IMR-90 (cell line): Measurements from ENCODE around the gene HSPA1A. TPM values are rescaled to one million over a fixed set of nuclear protein-coding genes. Genes with fewer than 3 reads are reported as not detected.
A peak's percentile ranks its signal among the peaks of the same experiment; 100 is the strongest.

ENCODE experiments used
- ATAC-seq: fragments of 200-7000 bp; cut with Tn5 transposase; 2 replicates; pipeline ENCODE4 v1.9.1; 2020; ENCODE audit warnings: low read depth, mild to moderate bottlenecking, moderate library complexity
- BruUV-seq: library from RNA; stranded (reverse); fragments of 400-500 nt; replicated peaks from 2 replicates; lab custom pipeline; 2021; lab: Mats Ljungman, UMichigan
- CTCF ChIA-PET: fragments of 300-600 bp; formaldehyde crosslinking; extraction: SDS; loops from one replicate; lab custom pipeline; 2021; ENCODE audit warnings: antibody characterized with exemption; lab: Yijun Ruan, JAX
- POLR2A ChIA-PET: fragments of 300-600 bp; sonication (Branson Sonifier 250); formaldehyde crosslinking; loops from one replicate; lab custom pipeline; 2022; ENCODE audit warnings: antibody characterized with exemption; ENCODE audit not compliant: unreplicated experiment; lab: Charles Lee
- DNase-seq: peaks from one replicate; pipeline ENCODE4 v3.0.0; 2013
- H2AFZ ChIP-seq: replicated peaks from 2 replicates; pipeline ENCODE3; 2013; ENCODE audit warnings: low read length, mild to moderate bottlenecking; ENCODE audit not compliant: poor library complexity
- H2AK5ac ChIP-seq: 2 replicates; pipeline ENCODE4 v1.6.1; 2013; ENCODE audit warnings: low read depth, low read length, inconsistent platforms
- H2AK9ac ChIP-seq: replicated peaks from 2 replicates; pipeline ENCODE3; 2013; ENCODE audit warnings: mild to moderate bottlenecking, low read depth, low read length, moderate library complexity; ENCODE audit not compliant: poor library complexity
- H2BK120ac ChIP-seq: 2 replicates; pipeline ENCODE4 v1.6.1; 2013; ENCODE audit warnings: low read depth, low read length, inconsistent platforms
- H2BK15ac ChIP-seq: 3 replicates; pipeline ENCODE4 v1.6.1; 2013; ENCODE audit warnings: low read depth, low read length, inconsistent platforms
- H2BK20ac ChIP-seq: 2 replicates; pipeline ENCODE4 v1.6.1; 2013; ENCODE audit warnings: low read depth, mild to moderate bottlenecking, inconsistent platforms, low read length, moderate library complexity
- H2BK5ac ChIP-seq: 2 replicates; pipeline ENCODE4 v1.6.1; 2013; ENCODE audit warnings: mild to moderate bottlenecking, low read depth, low read length, inconsistent platforms; ENCODE audit not compliant: poor library complexity, severe bottlenecking
- H3K14ac ChIP-seq: replicated peaks from 2 replicates; pipeline ENCODE4 v1.6.1; 2013; ENCODE audit warnings: low read depth, low read length, inconsistent platforms
- H3K18ac ChIP-seq: 2 replicates; pipeline ENCODE4 v1.6.1; 2013; ENCODE audit warnings: low read depth, low read length, control low read depth
- H3K23ac ChIP-seq: 2 replicates; pipeline ENCODE4 v1.6.1; 2013; ENCODE audit warnings: low read depth, low read length, inconsistent platforms
- H3K27ac ChIP-seq: 2 replicates; pipeline ENCODE4 v1.5.1; 2013; ENCODE audit warnings: mild to moderate bottlenecking, control low read depth, low read length; ENCODE audit not compliant: insufficient read depth
- H3K27me3 ChIP-seq: 2 replicates; pipeline ENCODE4 v1.6.1; 2013; ENCODE audit warnings: low read length; ENCODE audit not compliant: control insufficient read depth, insufficient read depth
- H3K36me3 ChIP-seq: 2 replicates; pipeline ENCODE4 v1.6.1; 2013; ENCODE audit warnings: low read length, mixed read lengths; ENCODE audit not compliant: control insufficient read depth, insufficient read depth
- H3K4ac ChIP-seq: 2 replicates; pipeline ENCODE4 v1.6.1; 2013; ENCODE audit warnings: low read depth, low read length, inconsistent platforms
- H3K4me1 ChIP-seq: 2 replicates; pipeline ENCODE4 v1.6.1; 2013; ENCODE audit warnings: low read length, mixed read lengths; ENCODE audit not compliant: control insufficient read depth, insufficient read depth
- H3K4me2 ChIP-seq: 2 replicates; pipeline ENCODE4 v1.6.1; 2013; ENCODE audit warnings: low read depth, mild to moderate bottlenecking, control low read depth, low read length, moderate library complexity
- H3K4me3 ChIP-seq: 2 replicates; pipeline ENCODE4 v1.5.1; 2013; ENCODE audit warnings: low read depth, mild to moderate bottlenecking, control low read depth, low read length, moderate library complexity; ENCODE audit not compliant: insufficient read depth
- H3K56ac ChIP-seq: 2 replicates; pipeline ENCODE4 v1.6.1; 2013; ENCODE audit warnings: low read length, inconsistent platforms; ENCODE audit not compliant: insufficient read depth; ENCODE audit errors: extremely low read depth
- H3K79me1 ChIP-seq, 2 experiments: 2 replicates each; pipeline ENCODE4 v1.6.1; 2013; ENCODE audit warnings: low read length in 2 of 2, inconsistent platforms in 1 of 2, low read depth in 1 of 2
- H3K9ac ChIP-seq: 2 replicates; pipeline ENCODE4 v1.6.1; 2013; ENCODE audit warnings: low read depth, low read length, control low read depth
- H3K9me1 ChIP-seq: 2 replicates; pipeline ENCODE4 v1.6.1; 2013; ENCODE audit warnings: low read length, inconsistent platforms; ENCODE audit not compliant: insufficient read depth
- H3K9me3 ChIP-seq: 2 replicates; pipeline ENCODE4 v1.6.1; 2013; ENCODE audit warnings: low read length; ENCODE audit not compliant: control insufficient read depth, insufficient read depth
- H4K20me1 ChIP-seq: 2 replicates; pipeline ENCODE4 v1.6.1; 2013; ENCODE audit warnings: low read length, inconsistent platforms; ENCODE audit not compliant: insufficient read depth
- H4K5ac ChIP-seq: 2 replicates; pipeline ENCODE4 v1.6.1; 2013; ENCODE audit warnings: mild to moderate bottlenecking, low read depth, low read length, control low read depth
- H4K8ac ChIP-seq, 2 experiments: 2 replicates each; pipeline ENCODE4 v1.6.1; 2013; ENCODE audit warnings: low read depth in 2 of 2, low read length in 2 of 2, control low read depth in 1 of 2, inconsistent platforms in 1 of 2
- H4K91ac ChIP-seq: 2 replicates; pipeline ENCODE4 v1.6.1; 2013; ENCODE audit warnings: low read depth, low read length, inconsistent platforms; ENCODE audit not compliant: insufficient read depth
- CEBPB ChIP-seq: IDR thresholded peaks from 2 replicates; pipeline ENCODE4 v1.6.1; 2012; ENCODE audit warnings: low read depth, low read length, improper control_type of control experiment
- FOS ChIP-seq: fragments of 150-350 bp; IDR thresholded peaks from 2 replicates; pipeline ENCODE4 v1.6.1; 2016; ENCODE audit warnings: low read depth, low read length
- MAZ ChIP-seq: IDR thresholded peaks from 2 replicates; pipeline ENCODE4 v1.6.1; 2012; ENCODE audit warnings: low read depth, mild to moderate bottlenecking, low read length, improper control_type of control experiment, moderate library complexity, borderline replicate concordance
- MXI1 ChIP-seq: IDR thresholded peaks from 2 replicates; pipeline ENCODE4 v1.6.1; 2012; ENCODE audit warnings: low read depth, mild to moderate bottlenecking, low read length, moderate library complexity, borderline replicate concordance
- RAD21 ChIP-seq: IDR thresholded peaks from 2 replicates; pipeline ENCODE4 v1.6.1; 2012; ENCODE audit warnings: low read length, improper control_type of control experiment
- RCOR1 ChIP-seq: IDR thresholded peaks from 2 replicates; pipeline ENCODE4 v1.6.1; 2012; ENCODE audit warnings: mild to moderate bottlenecking, low read length, improper control_type of control experiment; ENCODE audit not compliant: insufficient replicate concordance
- SMC3 ChIP-seq: fragments of 150-350 bp; IDR thresholded peaks from 2 replicates; pipeline ENCODE4 v1.6.1; 2016; ENCODE audit warnings: low read depth, mild to moderate bottlenecking, antibody characterized with exemption, low read length, moderate library complexity
- WGBS, 2 experiments: methylation state at CpG; one replicate each; pipeline versions ENCODE4 v1.1.5 to v1.1.7; 2013; ENCODE audit warnings: missing lambda C conversion rate in 2 of 2; ENCODE audit not compliant: insufficient read length in 1 of 2; ENCODE audit errors: extremely low coverage in 2 of 2; 5-methylcytosine and 5-hydroxymethylcytosine counted together
- dilution Hi-C: fragments of 300-500 bp; cut with HindIII; formaldehyde crosslinking; loops from one replicate; pipeline ENCODE4 v1.14.3; 2018; ENCODE audit warnings: low sequenced_read_pairs; ENCODE audit not compliant: unreplicated experiment
- in situ Hi-C: fragments of 300-500 bp; cut with MboI; formaldehyde crosslinking; loops from 3 replicates; pipeline ENCODE4 v1.14.3; 2019; ENCODE audit warnings: low sequenced_read_pairs, inconsistent platforms, mixed read lengths
- intact Hi-C: fragments of 100-400 bp; cut with micrococcal nuclease; formaldehyde crosslinking; loops from 2 replicates; pipeline ENCODE4 v1.10.0; 2022
- polyA plus RNA-seq, 3 experiments: library from polyadenylated mRNA; depleted of rRNA; stranded (reverse); fragments of >200 nt; gene quantifications; 2 replicates each; pipeline ENCODE4 v1.2.3, GENCODE V29; 2012; ENCODE audit warnings: low replicate concordance in 1 of 3
- total RNA-seq: library from RNA; depleted of rRNA; stranded (reverse); fragments of >200 nt; gene quantifications from 2 replicates; pipeline ENCODE4 v1.2.3, GENCODE V29; 2012
- TF ChIP-seq, protein P1 (sequence below): conservative IDR thresholded peaks from 2 replicates; pipeline ENCODE4 v1.5.1; 2012; ENCODE audit warnings: mild to moderate bottlenecking, low read depth, low read length, improper control_type of control experiment

The HSPA1A gene
- total and polyA plus RNA-seq, 2 of the 4 experiments (the other 2 are of a cell fraction), result 94.6 to 95.3 TPM

DNA sequence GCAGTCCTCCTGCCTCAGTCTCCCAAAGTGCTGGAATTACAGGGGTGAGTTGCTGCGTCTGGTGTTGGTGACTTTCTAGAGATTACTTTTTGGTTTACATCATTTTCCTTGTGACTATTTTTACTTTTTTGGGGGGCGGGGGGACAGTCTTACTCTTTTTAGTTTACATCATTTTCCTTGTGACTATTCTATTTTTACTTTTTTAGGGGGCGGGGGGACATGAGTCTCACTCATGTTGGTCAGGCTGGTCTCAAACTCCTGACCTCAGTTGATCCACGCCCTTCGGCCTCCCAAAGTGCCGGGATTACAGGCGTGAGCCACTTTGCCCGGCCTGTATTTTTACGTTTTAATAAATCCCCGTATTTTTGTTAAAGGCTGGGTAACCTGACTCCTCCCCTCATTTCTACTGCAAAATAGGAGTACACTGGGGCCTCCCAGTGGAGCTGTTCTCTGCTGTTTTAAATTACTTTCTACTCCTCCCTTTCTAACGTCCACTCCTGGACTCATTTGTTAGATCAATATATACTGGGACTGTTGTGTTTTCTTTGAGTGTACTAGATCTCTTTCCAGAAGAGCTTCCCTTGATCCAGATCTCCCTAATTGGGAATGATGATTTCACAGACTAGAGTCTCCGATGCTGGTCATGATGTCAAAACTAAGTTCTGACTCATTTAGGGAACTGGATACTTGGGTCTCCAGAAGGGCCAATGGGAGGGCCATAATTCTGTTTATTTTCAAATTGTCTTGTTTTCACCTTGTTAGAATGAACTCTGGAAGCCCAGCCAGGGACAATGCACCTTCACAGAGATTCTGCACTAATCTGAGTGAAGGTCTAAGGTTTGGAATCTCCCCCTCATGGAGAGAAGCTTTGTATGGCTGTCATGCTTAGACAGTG lies 21.4 kb downstream of the HSPA1A start:
- Histone ChIP-seq H3K9me3 (no peaks in the 10 kb centered on the region), H2AFZ (no peak overlapping the region), H4K8ac (peak overlapping the region in 1 of 2 experiments; percentile 57; a peak in 1 of 4 replicates), H4K20me1 (peaks cover 50% of the 10 kb centered on the region), H2AK9ac (peak overlapping the region; percentile 6), H3K27ac (peak overlapping the region; percentile 79), H4K91ac (0 out of 2 replicates have a peak overlapping the region, but pooled peaks have one; percentile 3), H2BK15ac (no peak overlapping the region), H3K4me1 (peaks cover 11% of the 10 kb centered on the region), H3K4ac (peak overlapping the region; percentile 4; the same call in 1 of the 2 replicates), H3K18ac (no peak overlapping the region), H2BK20ac (no peak overlapping the region), H4K5ac (no peak overlapping the region), H3K23ac (peak overlapping the region; percentile 83), H2AK5ac (peak overlapping the region; percentile 41; the same call in 1 of the 2 replicates), H3K36me3 (peaks cover 43% of the 10 kb centered on the region), H3K9me1 (peaks cover 7% of the 10 kb centered on the region; the same call in 1 of the 2 replicates), H3K4me2 (peak overlapping the region; percentile 94), H2BK5ac (peak overlapping the region; percentile 52), H2BK120ac (no peak overlapping the region), H3K9ac (peak overlapping the region; percentile 98), H3K56ac (peak overlapping the region; percentile 49; the same call in 1 of the 2 replicates), H3K4me3 (peak overlapping the region; percentile 93), H3K79me1 (peaks cover 23 to 43% of the 10 kb centered on the region in 2 experiments; a peak in 3 of 4 replicates), H3K14ac (peak overlapping the region; percentile 82), H3K27me3 (no peaks in the 10 kb centered on the region)
- ATAC-seq (peak; percentile 25), DNase-seq (peak; percentile 67)
- intact Hi-C loops (no loop called here), dilution Hi-C loops (no loop called here), in situ Hi-C loops (loop anchor here (10.0 kb wide), 2 partner anchors 152 to 292 kb away; partner anchors contain the start of genes ATP6V1G2, DDX39B, LY6G5C and NFKBIL1)
- BruUV-seq, result no TSS peak
- ChIA-PET CTCF (interaction anchor here (0.6 kb wide), 1 partner anchor 140 kb away, joined by 4 read pairs; no protein-coding TSS in a partner anchor), POLR2A (interaction anchor here (0.7 to 0.8 kb wide), 2 partner anchors 20 to 26 kb away, joined by 3 to 13 read pairs; partner anchors contain the start of gene NEU1)
- WGBS, 2 experiments, result 27% methylated on average over 4 of the region's 12 CpGs; no CpG with 5 or more reads in 1 of the 2 experiments
- TF ChIP-seq SMC3, result 0 out of 2 replicates have a peak, but pooled peaks have one; percentile 2
- no peak for TF ChIP-seq MAZ
- no peak for TF ChIP-seq CEBPB
- no peak for TF ChIP-seq MXI1
- no peak for TF ChIP-seq RCOR1
- TF ChIP-seq FOS, result 0 out of 2 replicates have a peak, but pooled peaks have one; percentile 21
- TF ChIP-seq, protein P1, sequence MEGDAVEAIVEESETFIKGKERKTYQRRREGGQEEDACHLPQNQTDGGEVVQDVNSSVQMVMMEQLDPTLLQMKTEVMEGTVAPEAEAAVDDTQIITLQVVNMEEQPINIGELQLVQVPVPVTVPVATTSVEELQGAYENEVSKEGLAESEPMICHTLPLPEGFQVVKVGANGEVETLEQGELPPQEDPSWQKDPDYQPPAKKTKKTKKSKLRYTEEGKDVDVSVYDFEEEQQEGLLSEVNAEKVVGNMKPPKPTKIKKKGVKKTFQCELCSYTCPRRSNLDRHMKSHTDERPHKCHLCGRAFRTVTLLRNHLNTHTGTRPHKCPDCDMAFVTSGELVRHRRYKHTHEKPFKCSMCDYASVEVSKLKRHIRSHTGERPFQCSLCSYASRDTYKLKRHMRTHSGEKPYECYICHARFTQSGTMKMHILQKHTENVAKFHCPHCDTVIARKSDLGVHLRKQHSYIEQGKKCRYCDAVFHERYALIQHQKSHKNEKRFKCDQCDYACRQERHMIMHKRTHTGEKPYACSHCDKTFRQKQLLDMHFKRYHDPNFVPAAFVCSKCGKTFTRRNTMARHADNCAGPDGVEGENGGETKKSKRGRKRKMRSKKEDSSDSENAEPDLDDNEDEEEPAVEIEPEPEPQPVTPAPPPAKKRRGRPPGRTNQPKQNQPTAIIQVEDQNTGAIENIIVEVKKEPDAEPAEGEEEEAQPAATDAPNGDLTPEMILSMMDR, result peak; percentile 25; the same call in 1 of the 2 replicates
- 0 out of 2 replicates have a peak, but pooled peaks have one; percentile 5 for TF ChIP-seq RAD21
